ENCODE measurements around the gene RARRES1.
A peak's percentile ranks its signal among the peaks of the same experiment; 100 is the strongest.

RARRES1 gene

GRCh38 chr3:158750016-158750415, 17.8 kb upstream of the RARRES1 start:
- DNase-seq (ENCODE audit: low read depth): no peak
- H3K4me3 ChIP-seq (ENCODE audit: control insufficient read depth, low read depth, low read length): no peak overlapping the region
- TF ChIP-seq CTCF (conservative IDR thresholded peaks at IDR 0.05; ENCODE audit: control insufficient read depth, insufficient read depth, low read depth, low read length): no peak

- DNase-seq (ENCODE audit: low read depth): no peak
- TF ChIP-seq CTCF (conservative IDR thresholded peaks at IDR 0.05; ENCODE audit: control insufficient read depth, insufficient read depth, low read depth, low read length): no peak
- no peak overlapping the region for H3K4me3 ChIP-seq (ENCODE audit: control insufficient read depth, low read depth, low read length)
Observed at GRCh38 chr3:158749526-158749925, 17.3 kb upstream of the RARRES1 start.

- DNase-seq (ENCODE audit: low read depth): peak; percentile 40
- TF ChIP-seq CTCF (conservative IDR thresholded peaks at IDR 0.05; ENCODE audit: control insufficient read depth, insufficient read depth, low read depth, low read length): no peak
- H3K4me3 ChIP-seq (ENCODE audit: control insufficient read depth, low read depth, low read length): no peak overlapping the region
Observed at GRCh38 chr3:158748237-158748828, 16.1 kb upstream of the RARRES1 start.

- DNase-seq (ENCODE audit: low read depth): no peak
- TF ChIP-seq CTCF (conservative IDR thresholded peaks at IDR 0.05; ENCODE audit: control insufficient read depth, insufficient read depth, low read depth, low read length): no peak
- H3K4me3 ChIP-seq (ENCODE audit: control insufficient read depth, low read depth, low read length): no peak overlapping the region
Observed at GRCh38 chr3:158747417-158747816, 15.2 kb upstream of the RARRES1 start.

DNA sequence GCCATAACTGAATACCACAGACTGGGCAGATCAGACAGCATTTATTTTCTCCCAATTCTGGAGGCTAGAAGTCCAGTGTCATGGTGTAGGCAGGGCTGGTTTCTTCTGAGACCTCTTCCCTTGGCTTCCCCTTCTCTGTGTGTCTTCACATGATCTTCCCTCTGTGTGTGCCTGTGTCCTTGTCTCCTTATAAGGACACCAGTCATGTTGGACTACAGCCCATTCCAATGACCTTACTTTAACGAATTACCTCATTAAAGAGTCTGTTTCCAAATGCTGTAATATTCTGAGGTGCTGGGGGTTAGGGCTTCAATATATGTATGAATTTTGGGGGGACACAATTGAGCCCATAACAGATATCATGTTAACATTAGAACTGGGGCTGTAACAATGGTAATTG, 13.3 kb upstream of the RARRES1 start:
- no peak overlapping the region for H3K4me3 ChIP-seq (ENCODE audit: control insufficient read depth, low read depth, low read length)
- DNase-seq (ENCODE audit: low read depth): no peak
- no peak for TF ChIP-seq CTCF (conservative IDR thresholded peaks at IDR 0.05; ENCODE audit: control insufficient read depth, insufficient read depth, low read depth, low read length)

GRCh38 chr3:158744567-158745288, 12.5 kb upstream of the RARRES1 start:
- H3K4me3 ChIP-seq (ENCODE audit: control insufficient read depth, low read depth, low read length): no peak overlapping the region
- no peak for DNase-seq (ENCODE audit: low read depth)
- no peak for TF ChIP-seq CTCF (conservative IDR thresholded peaks at IDR 0.05; ENCODE audit: control insufficient read depth, insufficient read depth, low read depth, low read length)
